ENCODE data around the gene FAM131C.

FAM131C gene

GRCh38 chr1:16099412-16099811 is 26.0 kb upstream of the FAM131C start:
- no peak for DNase-seq

GRCh38 chr1:16095447-16095846 is 22.0 kb upstream of the FAM131C start:
- DNase-seq: no peak

- DNase-seq: no peak
These were observed 21.2 kb upstream of the FAM131C start for GRCh38 chr1:16094453-16095158.

GRCh38 chr1:16093611-16094010 is 20.2 kb upstream of the FAM131C start:
- DNase-seq: no peak

GRCh38 chr1:16092923-16093511 is 19.6 kb upstream of the FAM131C start:
- no peak for DNase-seq

DNA sequence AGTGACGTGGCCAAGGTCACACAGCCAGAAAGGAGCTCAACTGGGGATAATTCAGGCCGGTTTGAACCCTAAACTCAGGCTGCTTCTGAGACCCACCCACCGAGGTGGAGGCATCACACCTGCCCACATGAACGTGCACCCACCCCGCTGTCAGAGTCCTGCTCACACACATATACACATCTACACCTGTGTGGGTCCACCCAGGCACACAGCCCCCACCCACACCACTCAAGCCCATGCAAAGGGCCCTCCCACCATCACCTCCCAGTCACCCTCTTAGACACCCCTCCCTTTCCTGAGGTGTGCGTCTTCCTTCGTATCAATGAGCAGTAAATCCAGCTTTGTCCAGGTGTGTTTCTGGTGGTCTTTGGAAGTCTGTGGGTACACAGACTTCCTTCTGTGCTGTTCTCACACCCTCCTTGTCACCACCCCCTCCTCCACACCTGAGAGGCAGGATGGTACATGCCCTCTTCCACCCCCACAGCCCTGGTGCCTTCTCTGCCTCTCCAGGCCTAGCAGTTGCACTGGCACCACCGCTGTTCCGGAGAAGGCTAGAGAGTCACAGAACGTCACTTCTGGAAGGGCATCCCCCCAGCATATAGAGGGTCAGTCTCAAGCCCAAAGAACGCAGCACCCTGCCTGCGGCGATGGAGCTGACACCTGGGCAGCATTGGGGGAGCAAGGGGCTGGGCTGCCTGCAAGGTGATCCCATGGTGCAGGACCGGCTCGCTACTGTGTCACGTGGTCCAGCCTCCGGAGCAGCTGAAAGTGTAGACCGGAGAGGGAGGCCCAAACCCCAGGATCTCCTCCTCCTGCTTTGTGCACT is 18.9 kb upstream of the FAM131C start:
- DNase-seq: no peak

DNA sequence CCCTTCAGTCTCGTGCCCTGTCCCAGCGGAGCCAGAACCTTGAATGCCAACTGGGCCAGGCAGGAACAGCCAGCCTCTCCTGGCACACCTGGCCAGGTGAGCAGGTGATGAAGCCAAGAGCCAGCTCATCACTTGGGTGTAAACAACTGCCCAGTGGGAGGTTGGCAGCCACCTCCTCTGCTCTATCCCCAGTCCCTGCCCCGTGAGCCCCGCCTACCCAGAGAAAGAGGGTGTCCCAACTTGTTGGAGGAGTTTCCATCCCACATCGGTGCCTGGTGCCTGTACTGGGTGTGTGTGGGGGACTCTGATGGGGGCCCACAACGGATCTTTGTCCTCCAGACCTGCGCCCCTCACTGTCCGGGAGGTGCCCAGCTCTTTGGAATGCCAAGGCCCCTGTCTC is 17.8 kb upstream of the FAM131C start:
- no peak for DNase-seq

DNA sequence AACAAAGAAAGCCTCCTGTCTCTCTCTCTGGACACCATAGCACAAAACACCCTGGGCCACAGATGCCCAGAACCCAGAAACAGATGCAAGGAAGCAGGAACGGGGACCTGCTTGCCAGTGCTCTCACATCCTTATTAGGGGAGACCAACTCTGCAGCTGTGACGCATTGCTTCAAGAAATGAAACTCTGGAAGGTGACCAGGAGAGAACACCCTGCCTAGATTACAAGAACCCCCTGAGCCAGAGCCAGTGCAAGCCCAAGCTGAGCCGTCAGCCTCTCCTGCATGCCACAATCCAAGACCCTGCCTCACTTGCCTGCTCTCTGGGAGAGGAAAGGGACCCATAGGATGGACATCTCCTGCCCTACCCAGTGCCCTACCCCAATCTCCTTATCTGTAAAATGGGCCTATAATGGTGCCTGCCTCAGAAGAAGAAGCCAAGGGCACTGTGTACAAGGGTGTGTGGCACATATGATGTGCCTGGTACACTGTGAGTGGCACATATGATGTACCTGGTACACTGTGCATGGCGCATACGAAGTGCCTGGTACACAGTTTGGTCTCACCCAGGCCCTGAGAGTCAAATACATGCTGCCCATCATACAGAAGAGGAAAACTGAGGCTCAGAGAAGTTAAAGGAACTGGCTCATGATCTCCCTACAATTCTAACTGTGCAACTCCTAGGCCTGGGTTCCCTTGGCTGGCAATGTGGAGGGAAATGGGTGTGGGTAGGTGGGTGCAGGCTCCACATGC is 16.8 kb upstream of the FAM131C start:
- no peak for DNase-seq

GRCh38 chr1:16088996-16089395 is 15.5 kb upstream of the FAM131C start:
- DNase-seq: no peak

DNA sequence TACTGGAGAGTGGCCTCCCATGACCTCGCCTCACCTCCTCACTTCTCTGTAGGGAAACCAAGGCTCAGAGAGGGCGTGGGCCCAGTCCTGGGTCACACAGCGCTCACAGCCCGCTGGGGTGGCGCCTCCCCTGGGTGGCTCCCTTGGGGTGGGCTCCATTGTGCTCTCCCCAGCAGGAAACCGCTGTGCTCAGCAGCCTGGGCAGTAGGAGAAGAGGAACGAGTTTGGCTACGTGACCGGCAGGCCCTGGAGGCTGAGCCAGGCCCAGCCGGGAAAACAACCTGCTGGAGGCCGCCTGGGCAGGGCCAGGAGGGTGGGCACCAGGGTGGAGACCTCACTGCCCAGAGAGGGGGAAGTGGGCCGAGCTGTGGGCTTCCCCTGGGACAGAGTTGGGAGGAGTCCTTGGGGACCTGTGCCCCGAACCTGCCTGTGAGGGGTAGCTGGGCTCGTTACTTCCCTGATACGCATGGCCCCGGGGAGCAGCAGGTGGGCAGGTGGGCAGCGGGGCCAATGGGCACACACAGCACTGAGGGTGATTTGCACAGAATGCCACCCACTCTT is 15.0 kb upstream of the FAM131C start:
- DNase-seq: no peak

DNA sequence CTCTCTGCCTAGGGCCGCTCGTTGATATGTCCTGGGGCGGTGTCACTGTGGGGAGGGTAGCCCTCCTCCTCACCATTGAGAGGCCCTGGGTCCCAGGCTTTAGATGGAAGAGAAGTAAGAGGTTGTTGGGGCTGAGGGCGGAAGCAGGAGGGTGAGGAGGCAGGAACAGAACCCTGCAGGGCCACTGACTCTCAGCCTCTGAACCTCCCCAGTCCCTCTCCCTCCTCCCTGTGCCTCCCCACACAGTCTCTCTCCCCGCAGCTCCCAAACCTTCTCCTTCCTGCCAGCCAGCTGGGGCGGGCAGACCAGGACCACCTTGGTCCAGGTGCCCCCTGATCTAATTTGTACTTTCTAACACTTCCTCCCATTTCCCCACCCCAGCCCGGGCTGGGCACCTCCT is 14.3 kb upstream of the FAM131C start:
- DNase-seq: no peak

- DNase-seq: no peak
These were observed 12.1 kb upstream of the FAM131C start for GRCh38 chr1:16085522-16085921.

DNA sequence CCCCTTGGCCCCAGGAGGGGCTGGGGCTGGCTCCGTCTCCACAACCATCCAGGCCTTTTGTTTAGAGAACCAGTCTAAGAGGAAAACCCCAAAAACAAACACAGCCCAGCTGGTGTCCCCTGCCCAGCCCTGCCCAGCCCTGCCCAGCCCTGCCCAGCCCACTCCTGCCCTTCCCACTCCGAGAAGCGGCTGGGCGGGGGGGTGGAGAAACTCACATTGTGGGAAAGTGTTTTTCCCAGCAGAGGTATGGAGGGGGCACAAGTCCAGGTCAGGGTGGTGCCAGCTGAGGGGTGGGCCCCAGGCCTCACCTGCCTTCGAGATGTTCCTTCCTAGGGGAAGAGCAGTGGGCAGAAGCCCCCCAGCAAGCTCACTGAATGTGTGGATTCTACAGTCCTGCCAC is 10.0 kb upstream of the FAM131C start:
- no peak for DNase-seq

DNA sequence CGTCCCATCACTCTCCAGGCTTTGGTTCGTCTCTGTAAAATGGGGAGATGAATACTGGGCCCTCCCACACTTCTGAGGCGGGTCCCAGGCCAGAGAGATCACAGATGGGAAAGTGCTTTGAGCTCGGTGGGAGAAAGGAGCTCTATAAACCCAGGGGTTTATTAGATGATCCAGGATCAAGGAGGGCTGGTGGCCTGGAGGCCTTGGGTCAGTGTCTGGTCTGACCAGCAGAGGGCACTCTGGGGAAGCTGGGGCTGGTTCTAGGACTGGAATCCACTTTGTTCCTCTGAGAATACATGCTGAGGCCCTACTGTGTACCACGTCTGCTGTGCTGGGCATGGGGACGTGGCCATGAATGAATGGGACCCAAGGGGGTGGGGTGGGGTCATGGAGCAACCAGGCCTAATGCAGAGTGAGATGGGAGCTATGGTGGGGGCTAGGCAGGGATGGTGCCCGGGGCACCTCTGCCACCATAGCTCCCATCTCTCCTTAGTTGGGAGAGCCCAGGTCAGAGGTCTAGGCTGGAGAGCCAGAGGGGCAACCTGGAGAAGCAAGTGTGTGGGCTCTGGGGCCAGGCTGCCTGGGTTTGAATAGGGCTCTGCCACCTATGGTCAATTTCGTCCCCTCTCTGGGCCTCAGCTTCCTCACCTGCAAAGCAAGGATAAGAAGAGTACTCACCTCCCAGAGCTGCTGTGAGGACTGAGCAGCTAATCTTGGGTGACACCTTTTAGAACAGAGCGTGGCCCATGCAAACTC is 9.0 kb upstream of the FAM131C start:
- DNase-seq: peak; percentile 59

DNA sequence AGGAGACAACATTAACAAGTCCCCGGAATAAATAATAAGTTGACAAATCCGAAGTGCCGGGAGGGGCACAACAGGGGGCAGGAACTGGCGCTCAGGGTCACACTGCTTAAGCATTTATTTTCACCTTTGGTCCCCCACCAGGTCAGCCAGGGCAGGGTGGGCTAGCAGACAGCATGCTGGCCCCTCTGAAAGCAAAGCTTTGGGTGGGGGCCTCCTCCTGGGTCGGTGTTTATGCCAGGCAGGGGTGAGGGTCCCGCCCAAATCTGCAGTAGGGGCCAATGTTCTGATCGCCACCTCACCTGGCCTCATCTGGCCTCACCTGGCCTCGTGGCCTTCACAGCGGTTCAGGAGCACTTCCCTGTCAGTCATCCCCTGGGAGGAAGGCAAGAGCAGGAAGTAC is 8.2 kb upstream of the FAM131C start:
- DNase-seq: no peak

GRCh38 chr1:16080422-16081150 is 7.1 kb upstream of the FAM131C start:
- no peak for DNase-seq

GRCh38 chr1:16078925-16079656 is 5.6 kb upstream of the FAM131C start:
- DNase-seq: peak; percentile 75

DNA sequence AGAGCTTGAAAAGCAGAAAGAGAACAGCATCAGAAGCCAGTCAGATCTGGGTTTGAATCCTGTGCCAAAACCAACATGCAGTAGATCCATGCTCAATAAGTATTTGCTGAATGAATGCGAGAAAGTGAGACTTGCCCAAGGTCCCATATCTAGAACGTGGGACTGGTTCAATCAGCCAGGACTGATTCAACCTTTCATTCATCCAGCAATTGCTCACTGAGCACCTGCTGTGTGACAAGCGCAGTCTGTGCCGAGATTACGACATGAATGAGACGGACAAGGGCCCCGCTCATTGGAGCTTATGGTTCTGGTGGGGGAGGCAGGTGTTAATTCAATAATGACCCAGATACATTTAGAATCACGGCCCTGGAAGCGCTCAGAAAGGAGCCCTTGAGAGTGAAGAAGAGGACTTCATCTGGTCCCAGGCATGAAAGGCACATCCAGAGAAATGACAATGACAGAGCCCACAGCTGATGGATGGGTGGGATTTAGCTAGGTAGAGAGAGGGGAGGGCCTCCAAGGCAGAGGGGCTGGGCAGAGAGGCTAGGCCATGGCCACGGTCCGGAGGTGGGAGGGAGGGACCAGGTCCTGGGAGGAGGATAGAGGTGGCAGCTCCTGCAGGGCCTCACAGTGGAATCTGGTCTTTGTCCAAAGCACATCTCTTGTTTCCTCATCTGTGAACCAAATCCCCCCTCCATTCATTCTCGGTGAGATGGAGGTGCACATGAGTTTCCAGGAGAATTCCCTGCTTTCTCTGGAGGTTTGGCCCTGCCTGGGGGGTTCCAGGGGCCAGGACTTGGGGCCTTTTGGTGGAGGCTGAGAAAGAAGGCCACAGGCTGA is 4.2 kb upstream of the FAM131C start:
- no peak for DNase-seq

DNA sequence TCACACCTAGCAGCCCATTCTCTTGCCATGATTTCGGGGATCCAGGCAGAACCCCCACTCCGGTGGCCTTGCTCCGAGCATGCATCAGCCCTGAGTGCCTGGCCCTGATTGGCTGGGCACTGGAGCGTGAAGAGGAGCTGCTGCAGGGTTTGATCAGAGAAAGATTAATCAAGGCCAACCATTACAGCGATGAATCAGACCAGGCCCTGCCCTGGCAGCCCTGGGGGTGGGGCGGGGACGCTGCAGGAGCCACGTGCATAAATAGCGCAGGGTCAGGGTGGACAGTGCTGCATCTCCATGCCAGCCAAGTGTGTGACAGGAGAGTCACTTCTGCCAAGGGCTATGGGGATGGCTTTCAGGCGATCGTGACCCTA is 3.4 kb upstream of the FAM131C start:
- DNase-seq: no peak
